Stimulated activated CD8-positive, alpha-beta memory T cell treated with anti-CD3 and anti-CD28 coated beads, Interleukin-12 subunit alpha, Interleukin-12 subunit beta, amount 100 ng/mL, for 24 hours (primary cell): ENCODE results near the gene GJD4.

ENCODE experiments used
- DNase-seq: peaks from one replicate; pipeline ENCODE4 v3.0.0-alpha.2; 2020; ENCODE audit errors: extremely low read depth

GJD4 gene

DNA sequence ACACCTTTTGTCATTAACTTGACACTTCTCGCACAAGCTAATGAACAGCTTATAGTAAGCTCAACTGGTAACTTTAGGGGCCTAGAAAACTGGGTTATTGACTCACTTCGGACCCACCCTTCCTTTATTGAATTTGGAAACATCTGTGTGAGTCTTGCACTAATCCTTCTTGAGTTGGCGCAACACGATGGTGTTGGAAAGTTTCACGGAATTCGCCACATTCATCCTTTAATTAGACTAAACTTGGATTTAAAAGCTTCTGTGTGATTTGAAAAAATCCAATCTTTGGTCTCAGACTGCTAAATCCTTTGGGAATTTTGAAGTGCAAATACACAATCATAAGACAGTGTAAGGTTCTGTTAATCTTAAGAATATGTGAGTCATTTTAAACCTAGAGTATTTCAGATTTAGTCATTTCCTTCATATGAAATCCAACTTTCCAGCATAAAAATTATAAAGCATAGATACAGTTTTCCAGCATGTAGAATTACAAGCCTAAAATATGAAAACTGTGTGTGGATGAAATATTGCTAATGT lies 21.9 kb downstream of the GJD4 start:
- DNase-seq, result no peak

GRCh38 chr10:35631404-35631803 lies 26.3 kb downstream of the GJD4 start:
- DNase-seq, result no peak

- DNase-seq, result no peak
Observed at GRCh38 chr10:35632027-35632426, 26.9 kb downstream of the GJD4 start.

GRCh38 chr10:35633006-35633980 lies 28.2 kb downstream of the GJD4 start:
- DNase-seq, result no peak

- no peak for DNase-seq
Observed at GRCh38 chr10:35635576-35635975, 30.4 kb downstream of the GJD4 start.

GRCh38 chr10:35636956-35637355 lies 31.8 kb downstream of the GJD4 start:
- DNase-seq, result no peak

DNA sequence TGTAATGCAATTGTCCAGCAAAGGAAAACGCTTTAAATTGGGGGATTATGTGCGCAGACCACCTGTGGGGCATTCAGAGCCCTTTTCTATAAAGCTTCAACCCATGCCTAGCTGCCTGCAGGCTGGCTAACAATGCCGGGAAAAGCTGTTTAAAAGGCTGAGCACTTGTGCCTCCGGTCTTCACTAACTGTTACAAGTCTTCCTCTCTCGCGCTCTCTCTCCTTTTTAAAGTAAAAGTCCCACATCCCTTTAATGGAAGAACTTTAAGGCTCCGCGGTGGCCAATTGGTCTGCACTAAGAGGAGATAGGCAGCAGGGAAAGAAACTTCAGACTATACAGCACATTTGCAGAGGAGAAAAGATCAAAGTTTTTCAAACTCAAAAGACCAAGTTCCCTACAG lies 32.3 kb downstream of the GJD4 start:
- no peak for DNase-seq

- DNase-seq, result no peak
Observed at GRCh38 chr10:35638101-35638500, 33.0 kb downstream of the GJD4 start.

DNA sequence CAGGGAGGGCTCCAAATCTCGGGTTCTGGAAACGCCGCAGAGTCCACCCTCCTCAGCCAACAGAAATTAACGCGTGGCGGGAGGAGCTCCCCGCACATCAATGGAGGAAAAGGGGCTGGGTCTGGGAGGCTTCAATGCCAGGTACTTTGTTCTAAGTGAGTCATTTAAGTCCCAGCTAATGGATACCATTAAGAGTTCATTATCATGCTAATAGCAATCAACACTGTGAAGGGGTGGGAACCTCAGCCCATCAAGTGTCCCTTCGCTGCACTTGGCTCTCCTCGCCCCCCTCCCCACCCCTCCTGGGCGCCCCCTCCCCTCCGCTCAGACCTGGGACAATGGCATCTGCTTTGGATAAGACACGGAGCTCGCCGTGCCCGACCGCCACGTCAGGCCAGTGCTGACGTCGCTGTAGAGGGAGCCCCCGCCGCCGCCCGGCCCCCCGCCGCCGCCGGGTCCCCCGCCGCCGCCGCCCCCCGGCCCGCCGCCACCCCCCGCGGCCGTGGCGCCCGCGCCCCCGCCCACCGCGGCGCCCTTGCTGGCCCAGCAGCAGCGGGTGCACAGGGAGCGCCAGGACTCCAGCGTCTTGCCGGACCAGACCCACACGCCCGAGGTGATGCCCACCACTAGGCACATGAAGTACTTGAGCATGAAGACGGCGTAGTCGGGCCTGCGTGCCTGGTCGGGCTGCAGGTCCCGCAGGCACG lies 34.0 kb downstream of the GJD4 start:
- DNase-seq, result no peak

DNA sequence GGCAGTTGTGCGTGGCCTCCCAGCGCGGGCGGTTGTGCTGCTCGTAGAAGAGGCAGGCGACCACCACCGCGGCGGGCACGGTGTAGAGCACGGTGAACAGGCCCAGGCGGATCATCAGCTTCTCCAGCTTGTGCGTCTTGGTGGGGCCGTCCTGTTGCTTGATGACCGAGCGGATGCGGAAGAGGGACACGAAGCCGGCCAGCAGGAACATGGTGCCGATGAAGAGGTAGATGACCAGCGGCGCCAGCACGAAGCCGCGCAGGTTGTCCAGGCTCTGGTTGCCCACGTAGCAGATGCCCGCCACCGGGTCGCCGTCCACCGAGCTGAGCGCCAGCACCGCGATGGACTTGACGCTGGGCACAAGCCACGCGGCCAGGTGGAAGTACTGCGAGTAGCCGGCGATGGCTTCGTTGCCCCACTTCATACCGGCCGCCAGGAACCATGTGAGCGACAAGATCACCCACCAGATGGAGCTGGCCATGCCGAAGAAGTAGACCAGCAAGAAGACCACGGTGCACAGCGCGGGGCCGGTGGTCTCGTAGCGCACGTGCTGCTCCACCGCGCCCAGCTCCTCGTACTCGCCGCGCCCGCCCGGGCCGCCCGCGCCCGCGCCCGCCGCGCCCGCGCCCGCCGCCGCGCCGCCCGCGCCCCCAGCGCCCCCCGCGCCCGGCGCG lies 34.7 kb downstream of the GJD4 start:
- no peak for DNase-seq

GRCh38 chr10:35640474-35640873 lies 35.3 kb downstream of the GJD4 start:
- no peak for DNase-seq

- DNase-seq, result no peak
Observed at GRCh38 chr10:35640951-35641675, 36.0 kb downstream of the GJD4 start.

GRCh38 chr10:35641676-35642034 lies 36.5 kb downstream of the GJD4 start:
- no peak for DNase-seq

GRCh38 chr10:35642035-35642792 lies 37.1 kb downstream of the GJD4 start, which contains the start of gene FZD8:
Gene FZD8 (minus strand): TSS chr10:35642296. CDS start chr10:35641429, 867 bp downstream.
- DNase-seq, result peak; percentile 44

DNA sequence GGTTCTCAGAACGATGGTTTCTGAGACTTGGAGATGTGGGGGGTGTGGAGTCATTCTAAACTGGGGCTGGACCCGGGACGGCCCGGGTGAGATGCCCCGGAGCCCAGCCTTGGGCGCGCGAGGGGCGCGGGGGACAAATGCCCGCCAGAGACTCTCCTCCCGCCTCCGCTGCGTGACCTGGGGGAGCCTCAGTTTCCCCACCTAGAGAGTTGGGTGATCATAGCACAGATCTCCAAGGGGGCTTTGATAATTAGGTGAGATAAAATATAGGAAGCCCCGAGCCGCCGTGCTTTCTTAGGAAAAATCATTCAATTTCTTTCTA lies 37.6 kb downstream of the GJD4 start:
- no peak for DNase-seq

GRCh38 chr10:35643151-35644049 lies 38.3 kb downstream of the GJD4 start:
- no peak for DNase-seq

- DNase-seq, result no peak
Observed at GRCh38 chr10:35644050-35644950, 39.2 kb downstream of the GJD4 start.

DNA sequence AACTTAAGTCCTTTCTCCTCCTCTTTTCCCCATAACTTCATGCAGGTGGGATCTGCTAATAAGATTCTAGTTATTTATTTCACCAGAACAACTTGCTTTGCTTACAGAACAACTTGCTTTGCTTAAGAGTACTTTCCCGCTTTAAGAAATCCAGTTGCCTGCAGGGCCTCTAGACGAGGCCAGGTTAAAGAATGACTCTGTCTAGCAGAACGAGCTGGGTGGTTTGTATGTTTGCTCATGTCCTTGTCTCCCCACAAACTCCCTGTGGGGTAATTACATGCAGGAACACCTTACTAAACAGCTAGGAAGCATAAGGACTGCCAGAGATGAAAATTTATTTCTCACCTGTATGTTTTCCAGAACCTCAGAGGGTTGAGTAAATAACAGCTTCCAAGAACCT lies 45.8 kb downstream of the GJD4 start:
- DNase-seq, result no peak

DNA sequence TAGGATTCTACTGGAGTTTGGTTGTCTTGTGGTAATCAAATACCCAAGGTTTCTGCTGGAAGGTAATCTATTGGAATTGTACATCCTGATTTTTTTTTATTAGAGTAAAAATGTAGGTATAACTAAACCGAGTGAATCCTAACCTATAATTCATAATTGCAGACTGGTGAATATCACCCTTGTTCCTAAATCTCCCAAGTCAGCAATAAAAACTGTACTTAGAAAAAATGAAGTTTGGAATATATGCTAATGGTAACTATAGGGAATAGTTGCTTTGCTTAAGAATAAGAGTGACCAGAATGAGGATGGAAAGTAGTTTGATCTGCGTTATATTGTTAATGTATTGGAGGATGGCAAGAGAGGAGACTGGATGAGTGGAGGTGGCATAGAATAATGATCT lies 47.7 kb downstream of the GJD4 start:
- no peak for DNase-seq
